Measurements from ENCODE around the gene PRKN.

Gene PRKN

GRCh38 chr6:161434921-161435747 lies 1292.4 kb downstream of the PRKN start:
- ChIA-PET POLR2A (no interaction called here), CTCF (interaction anchor here (0.6 to 1.7 kb wide), 3 partner anchors 17 to 1374 kb away, joined by 3 to 9 read pairs (median 3); no protein-coding TSS in a partner anchor)
- Histone ChIP-seq H3K27ac (ENCODE audit: extremely low read depth, low read depth, low read length) (no peak overlapping the region), H3K4me3 (ENCODE audit: low read depth, low read length) (no peak overlapping the region), H3K36me3 (ENCODE audit: control insufficient read depth in 2 of 2, insufficient read depth in 1 of 2, low read length in 2 of 2) (no peaks in the 10 kb centered on the region), H3K9me3 (ENCODE audit: control insufficient read depth, insufficient read depth, low read depth, low read length) (no peaks in the 10 kb centered on the region), H3K4me1 (ENCODE audit: control insufficient read depth, insufficient read depth, low read length) (no peaks in the 10 kb centered on the region)
- TF ChIP-seq TSHZ1 (tag by site-specific recombination; IDR thresholded peaks at IDR 0.05; ENCODE audit: borderline replicate concordance) (no peak), MZF1 (tag by site-specific recombination; IDR thresholded peaks at IDR 0.05; ENCODE audit: borderline replicate concordance) (no peak), ZNF398 (tag by site-specific recombination; IDR thresholded peaks at IDR 0.05) (no peak), KLF1 (tag by site-specific recombination; IDR thresholded peaks at IDR 0.05) (no peak), ZNF600 (tag by site-specific recombination; IDR thresholded peaks at IDR 0.05) (no peak), OVOL3 (tag by site-specific recombination; IDR thresholded peaks at IDR 0.05) (no peak), ZBTB1 (tag by site-specific recombination; IDR thresholded peaks at IDR 0.05) (no peak), ZSCAN5A (tag by site-specific recombination; IDR thresholded peaks at IDR 0.05) (no peak), ZNF707 (tag by site-specific recombination; IDR thresholded peaks at IDR 0.05) (no peak), ZNF785 (tag by site-specific recombination; IDR thresholded peaks at IDR 0.05) (no peak), ZNF530 (tag by site-specific recombination; IDR thresholded peaks at IDR 0.05; ENCODE audit: low read depth) (no peak), PRDM2 (tag by site-specific recombination; IDR thresholded peaks at IDR 0.05; ENCODE audit: borderline replicate concordance) (no peak), ZNF426 (tag by site-specific recombination; IDR thresholded peaks at IDR 0.05) (no peak), ZNF639 (tag by site-specific recombination; IDR thresholded peaks at IDR 0.05) (no peak), ZNF488 (tag by site-specific recombination; IDR thresholded peaks at IDR 0.05) (no peak), PRDM6 (tag by site-specific recombination; IDR thresholded peaks at IDR 0.05) (no peak), ZNF610 (tag by site-specific recombination; IDR thresholded peaks at IDR 0.05; ENCODE audit: borderline replicate concordance) (no peak)
